ENCODE results near the gene RHEBL1.
A peak's percentile ranks its signal among the peaks of the same experiment; 100 is the strongest.

Gene RHEBL1

GRCh38 chr12:49019443-49020324 lies 50.1 kb downstream of the RHEBL1 start:
- no peak for DNase-seq (ENCODE audit: low spot score)

DNA sequence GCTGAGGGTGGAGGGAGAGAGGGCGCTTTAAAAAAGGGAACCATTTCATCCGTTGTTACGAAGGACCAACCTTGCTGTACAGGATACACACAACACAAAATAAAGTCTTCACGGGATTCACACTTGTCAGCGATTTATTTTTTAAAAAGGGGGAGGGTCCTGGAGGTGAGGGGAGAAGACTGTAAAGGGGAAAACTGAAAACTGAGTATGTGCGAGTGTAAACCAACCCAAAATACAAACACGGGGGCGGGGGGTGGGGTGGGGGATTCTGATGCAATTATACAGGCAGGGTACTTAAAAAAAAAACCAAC lies 50.7 kb downstream of the RHEBL1 start:
- DNase-seq (ENCODE audit: low spot score): no peak

DNA sequence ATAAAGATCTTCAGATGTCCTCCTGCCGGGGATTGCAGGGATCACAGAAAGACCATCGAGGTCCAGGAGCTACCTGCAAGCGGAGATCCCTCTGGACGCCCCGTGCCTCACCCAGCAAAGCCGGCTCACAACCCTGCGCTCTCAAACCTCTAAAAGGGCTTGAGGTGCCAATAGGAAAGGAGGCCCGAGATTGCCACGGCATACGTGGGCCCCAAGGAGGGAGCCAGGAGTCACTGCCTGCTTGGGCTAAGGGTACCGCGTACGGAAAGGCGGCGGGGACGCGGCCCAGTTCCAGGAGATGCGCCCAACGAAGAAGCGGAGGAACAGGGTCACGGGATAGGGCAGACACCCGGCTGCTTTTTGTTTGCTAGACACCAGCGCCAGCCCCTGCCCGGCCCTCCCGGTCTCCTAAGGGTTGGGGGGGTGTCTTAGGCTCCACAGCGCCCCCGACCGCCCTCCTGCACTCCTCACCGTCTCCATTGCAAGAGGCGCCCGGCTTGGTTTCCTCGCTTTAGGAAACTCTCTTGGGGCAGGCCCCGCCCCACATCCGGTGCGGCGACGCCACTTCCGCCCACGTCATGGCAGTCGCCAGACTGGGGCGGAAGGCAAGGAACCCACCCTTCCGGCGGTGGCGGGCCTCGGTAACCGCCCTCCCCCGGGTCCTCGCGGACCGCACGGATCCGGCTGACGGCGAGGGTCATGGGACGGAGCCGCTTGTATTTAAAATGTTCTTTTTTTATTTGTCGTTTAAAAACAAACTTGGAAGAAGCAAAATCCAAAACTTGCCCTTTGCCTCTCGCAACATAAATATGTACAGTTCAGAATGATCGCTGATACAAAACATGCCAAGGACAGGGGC lies 51.3 kb downstream of the RHEBL1 start, which contains the start of gene PRKAG1:
PRKAG1 (minus strand) TSS at position 516 of the 859 bp plus-strand sequence; CDS start at position 480, 36 bp downstream.
- peak; percentile 94 for DNase-seq (ENCODE audit: low spot score)

DNA sequence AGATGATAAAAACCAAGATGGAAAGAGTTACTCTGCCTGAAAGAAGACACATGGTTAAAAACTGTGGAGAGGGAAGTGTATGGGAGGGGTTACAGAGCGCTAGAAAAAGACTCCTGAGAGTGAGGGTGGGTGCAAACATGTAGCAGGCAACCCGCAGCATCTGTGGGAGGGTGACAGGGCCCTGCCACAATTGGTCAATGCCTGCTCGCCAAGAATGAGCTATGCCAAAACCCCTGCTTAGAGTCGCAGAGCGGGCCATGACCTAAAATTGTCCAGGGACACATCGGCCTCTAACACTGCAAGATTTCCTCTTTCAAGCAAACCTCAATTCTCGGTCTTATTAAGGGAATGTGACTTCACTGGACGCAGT lies 51.9 kb downstream of the RHEBL1 start:
- DNase-seq (ENCODE audit: low spot score): no peak

- no peak for DNase-seq (ENCODE audit: low spot score)
Measured at GRCh38 chr12:49015196-49015595, 54.6 kb downstream of the RHEBL1 start.
